Activated B cell treated with CpG ODN at 0.5 μM for 24 hours (primary cell): ENCODE measurements around the gene LIG1. TPM values are rescaled to one million over a fixed set of nuclear protein-coding genes. Genes with fewer than 3 reads are reported as not detected.
A peak's percentile ranks its signal among the peaks of the same experiment; 100 is the strongest.

Source experiments
- ATAC-seq: fragments of 200-7000 bp; cut with Tn5 transposase; one replicate; pipeline ENCODE4 v1.10.0; 2021; ENCODE audit warnings: low read depth, mild to moderate bottlenecking, moderate library complexity
- CTCF ChIA-PET: fragments of 350-600 bp; sonication (Branson Sonifier 250); formaldehyde crosslinking; loops from one replicate; lab custom pipeline; 2021; ENCODE audit warnings: antibody characterized with exemption; lab: Charles Lee
- POLR2A ChIA-PET: fragments of 350-600 bp; sonication (Branson Sonifier 250); formaldehyde crosslinking; loops from one replicate; lab custom pipeline; 2021; ENCODE audit warnings: antibody characterized with exemption; lab: Charles Lee
- DNase-seq: peaks from one replicate; pipeline ENCODE4 v3.0.0; 2022
- H3K27ac Mint-ChIP-seq: one replicate; pipeline ENCODE4 v1.8.0; 2020; ENCODE audit warnings: mixed read lengths
- H3K27me3 Mint-ChIP-seq: one replicate; pipeline ENCODE4 v1.8.0; 2021; ENCODE audit warnings: mixed read lengths
- H3K36me3 Mint-ChIP-seq: one replicate; pipeline ENCODE4 v1.8.0; 2021; ENCODE audit warnings: low read depth, mixed read lengths
- H3K4me1 Mint-ChIP-seq: one replicate; pipeline ENCODE4 v1.8.0; 2021; ENCODE audit warnings: mixed read lengths
- H3K4me3 Mint-ChIP-seq: one replicate; pipeline ENCODE4 v1.8.0; 2020; ENCODE audit warnings: mild to moderate bottlenecking, mixed read lengths
- H3K9me3 Mint-ChIP-seq: one replicate; pipeline ENCODE4 v1.8.0; 2020; ENCODE audit warnings: mixed read lengths
- intact Hi-C: fragments of 100-400 bp; cut with micrococcal nuclease; formaldehyde crosslinking; loops from one replicate; pipeline ENCODE4 v1.15.1; 2024
- total RNA-seq: library from RNA; stranded (reverse); gene quantifications from 2 replicates; pipeline ENCODE4 v1.2.3, GENCODE V29; 2022
- TF ChIP-seq, protein P1 (sequence below): fragments of 200-600 bp; IDR thresholded peaks from one replicate; pipeline ENCODE4 v1.8.0; 2022; ENCODE audit warnings: antibody characterized with exemption, mild to moderate bottlenecking

The LIG1 gene
- total RNA-seq: 41.8 and 42.9 TPM in 2 replicates

DNA sequence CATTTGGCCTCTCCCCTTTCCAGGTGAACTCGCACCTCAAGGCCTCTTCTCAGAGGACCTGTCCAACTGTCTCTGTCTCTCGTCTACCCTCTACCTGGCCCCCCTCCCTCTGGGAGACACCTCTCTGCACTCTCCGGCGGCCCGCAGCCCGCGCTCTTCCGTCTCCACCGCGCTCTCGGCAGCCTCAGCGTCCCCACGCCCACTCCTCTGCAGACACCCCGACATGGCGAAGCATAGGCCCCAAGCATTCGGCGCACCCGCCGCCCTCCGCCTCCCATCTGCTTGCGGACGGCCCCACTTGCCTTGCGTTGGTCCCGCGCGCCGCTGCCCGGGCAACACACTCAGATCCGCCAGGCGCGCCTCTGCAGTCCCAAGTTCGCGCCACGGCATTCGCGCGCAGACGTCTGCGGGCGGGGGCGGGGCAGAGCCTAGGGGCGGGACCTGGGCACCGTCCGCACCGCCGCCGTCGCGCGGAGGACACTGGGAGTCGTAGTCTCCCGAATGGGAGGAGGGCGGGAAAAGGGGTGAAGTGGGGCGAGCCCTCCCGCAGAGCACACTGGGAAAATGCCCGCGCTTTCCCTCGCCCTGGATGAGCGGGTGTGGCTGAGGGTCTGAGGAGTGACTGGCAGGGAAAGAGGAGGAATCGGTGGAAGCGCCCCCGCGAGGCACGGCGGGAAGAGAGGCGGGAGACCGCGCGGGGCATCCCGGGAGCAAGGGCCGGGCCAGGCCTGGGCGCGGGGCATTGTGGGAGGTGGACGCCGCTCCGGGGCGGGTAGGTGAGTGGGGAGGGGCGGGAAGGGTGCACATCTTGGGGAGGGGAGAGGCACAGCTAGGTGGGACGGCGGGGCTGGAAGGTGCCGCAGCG is at the start of gene LIG1, which contains the start of gene ZSWIM9:
TSS of gene LIG1 (minus strand) at position 406 of the 865 bp plus-strand sequence. CDS start 4,778 bp downstream, outside the sequence.
TSS of gene ZSWIM9 (plus strand) at position 742 of the 865 bp plus-strand sequence. CDS start 1,123 bp downstream, outside the sequence.
- intact Hi-C loops: loop anchor here (1.0 to 2.0 kb wide), 6 partner anchors 34 to 343 kb away; partner anchors contain the start of genes CARD8 and SYNGR4
- Mint-ChIP-seq H3K36me3 (peaks cover 37% of the 10 kb centered on the region), H3K27ac (peak within 1 kb of the TSS; percentile 99), H3K9me3 (no peaks in the 10 kb centered on the region), H3K4me1 (peaks cover 21% of the 10 kb centered on the region), H3K27me3 (no peaks in the 10 kb centered on the region), H3K4me3 (peak within 1 kb of the TSS; percentile 100)
- CTCF ChIA-PET: interaction anchor here (1.0 to 1.3 kb wide), 2 partner anchors 17 to 24 kb away, joined by 3 to 4 read pairs; no protein-coding TSS in a partner anchor
- POLR2A ChIA-PET: interaction anchor here (0.6 to 2.9 kb wide), 22 partner anchors 16 to 1881 kb away, joined by 3 to 32 read pairs (median 6); partner anchors contain the start of genes CARD8, SYNGR4 and TMEM143
- DNase-seq (peak; percentile 93), ATAC-seq (peak; percentile 83)
- TF ChIP-seq, protein P1, sequence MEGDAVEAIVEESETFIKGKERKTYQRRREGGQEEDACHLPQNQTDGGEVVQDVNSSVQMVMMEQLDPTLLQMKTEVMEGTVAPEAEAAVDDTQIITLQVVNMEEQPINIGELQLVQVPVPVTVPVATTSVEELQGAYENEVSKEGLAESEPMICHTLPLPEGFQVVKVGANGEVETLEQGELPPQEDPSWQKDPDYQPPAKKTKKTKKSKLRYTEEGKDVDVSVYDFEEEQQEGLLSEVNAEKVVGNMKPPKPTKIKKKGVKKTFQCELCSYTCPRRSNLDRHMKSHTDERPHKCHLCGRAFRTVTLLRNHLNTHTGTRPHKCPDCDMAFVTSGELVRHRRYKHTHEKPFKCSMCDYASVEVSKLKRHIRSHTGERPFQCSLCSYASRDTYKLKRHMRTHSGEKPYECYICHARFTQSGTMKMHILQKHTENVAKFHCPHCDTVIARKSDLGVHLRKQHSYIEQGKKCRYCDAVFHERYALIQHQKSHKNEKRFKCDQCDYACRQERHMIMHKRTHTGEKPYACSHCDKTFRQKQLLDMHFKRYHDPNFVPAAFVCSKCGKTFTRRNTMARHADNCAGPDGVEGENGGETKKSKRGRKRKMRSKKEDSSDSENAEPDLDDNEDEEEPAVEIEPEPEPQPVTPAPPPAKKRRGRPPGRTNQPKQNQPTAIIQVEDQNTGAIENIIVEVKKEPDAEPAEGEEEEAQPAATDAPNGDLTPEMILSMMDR: no peak

DNA sequence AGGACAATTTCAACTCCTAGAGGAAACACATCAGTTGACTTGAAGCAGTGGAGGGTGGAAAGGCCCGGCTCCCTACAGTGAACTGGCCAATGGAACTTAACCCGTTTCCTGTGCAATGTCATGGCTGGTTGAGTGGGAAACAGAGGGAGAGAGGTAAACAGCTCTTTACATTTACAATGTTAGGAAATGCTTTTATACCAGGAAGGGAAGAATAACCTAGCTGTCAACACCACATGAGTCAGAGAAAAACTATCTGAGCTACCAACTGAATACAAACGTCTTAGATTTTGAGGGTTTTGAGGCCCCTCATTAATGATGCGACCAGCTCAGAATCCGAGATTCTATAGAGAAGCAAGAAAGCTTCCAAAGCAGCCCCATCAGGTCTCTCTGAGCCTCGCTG is 48.9 kb upstream of the LIG1 start:
- Mint-ChIP-seq H3K4me3 (no peak overlapping the region), H3K4me1 (no peaks in the 10 kb centered on the region), H3K36me3 (peaks cover 63% of the 10 kb centered on the region), H3K9me3 (no peaks in the 10 kb centered on the region), H3K27ac (no peak overlapping the region), H3K27me3 (no peaks in the 10 kb centered on the region)
- POLR2A ChIA-PET: interaction anchor here (1.0 kb wide), 1 partner anchor 41 kb away, joined by 3 read pairs; no protein-coding TSS in a partner anchor
- CTCF ChIA-PET: no interaction called here
- ATAC-seq: no peak
- DNase-seq: no peak
- TF ChIP-seq, protein P1: no peak
- intact Hi-C loops: no loop called here

- Mint-ChIP-seq H3K4me1 (no peaks in the 10 kb centered on the region), H3K4me3 (no peak overlapping the region), H3K27me3 (no peaks in the 10 kb centered on the region), H3K36me3 (peaks cover 69% of the 10 kb centered on the region), H3K9me3 (no peaks in the 10 kb centered on the region), H3K27ac (no peak overlapping the region)
- ATAC-seq (no peak), DNase-seq (no peak)
- TF ChIP-seq, protein P1: no peak
- intact Hi-C loops: no loop called here
- POLR2A ChIA-PET: no interaction called here
- CTCF ChIA-PET: interaction anchor here (1.8 kb wide), 1 partner anchor 13 kb away, joined by 4 read pairs; no protein-coding TSS in a partner anchor
Observed at GRCh38 chr19:48216933-48217332, 46.8 kb upstream of the LIG1 start.

GRCh38 chr19:48213959-48214358 is 43.8 kb upstream of the LIG1 start:
- intact Hi-C loops: no loop called here
- no peaks in the 10 kb centered on the region for H3K27me3 Mint-ChIP-seq
- DNase-seq (no peak), ATAC-seq (no peak)
- peaks cover 74% of the 10 kb centered on the region for H3K36me3 Mint-ChIP-seq
- no peak overlapping the region for H3K4me3 Mint-ChIP-seq
- no peak overlapping the region for H3K27ac Mint-ChIP-seq
- H3K9me3 Mint-ChIP-seq: no peaks in the 10 kb centered on the region
- H3K4me1 Mint-ChIP-seq: peaks cover 3% of the 10 kb centered on the region
- TF ChIP-seq, protein P1: no peak
- ChIA-PET CTCF (no interaction called here), POLR2A (interaction anchor here (0.6 kb wide), 1 partner anchor 1015 kb away, joined by 9 read pairs; no protein-coding TSS in a partner anchor)

DNA sequence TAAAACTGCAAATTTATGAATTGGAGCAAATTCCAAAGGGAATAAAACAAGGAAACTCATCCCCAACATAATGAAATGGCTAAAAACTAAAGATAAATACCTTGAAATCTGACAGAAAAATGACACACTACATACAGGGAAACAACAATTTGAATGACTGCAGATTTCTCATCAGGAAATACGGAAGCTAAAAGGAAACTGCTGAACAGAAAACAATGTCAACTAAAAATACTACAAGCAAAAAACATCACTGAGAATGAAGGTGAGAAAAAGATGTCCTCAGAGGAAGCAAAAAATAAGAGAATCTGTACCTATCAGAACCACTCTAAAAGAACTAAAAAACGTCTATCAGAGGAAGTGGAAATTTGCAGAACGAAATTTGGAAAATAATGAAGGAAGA is 39.9 kb upstream of the LIG1 start:
- no peak overlapping the region for H3K4me3 Mint-ChIP-seq
- no peaks in the 10 kb centered on the region for H3K9me3 Mint-ChIP-seq
- ATAC-seq: no peak
- H3K36me3 Mint-ChIP-seq: peaks cover 49% of the 10 kb centered on the region
- ChIA-PET POLR2A (interaction anchor here (0.6 kb wide), 1 partner anchor 111 kb away, joined by 6 read pairs; no protein-coding TSS in a partner anchor), CTCF (no interaction called here)
- H3K27me3 Mint-ChIP-seq: no peaks in the 10 kb centered on the region
- peak overlapping the region; percentile 27 for H3K27ac Mint-ChIP-seq
- H3K4me1 Mint-ChIP-seq: peaks cover 9% of the 10 kb centered on the region
- no peak for DNase-seq
- TF ChIP-seq, protein P1: no peak
- intact Hi-C loops: no loop called here
